LoVo (cell line): ENCODE data around the gene DPYD.

Experiments used
- DNase-seq: peaks from one replicate; pipeline ENCODE4 v3.0.0-alpha.2; 2016; ENCODE audit warnings: low spot score

The DPYD gene

GRCh38 chr1:97906567-97907241 is 14.1 kb downstream of the DPYD start:
- no peak for DNase-seq

- no peak for DNase-seq
Measured at GRCh38 chr1:97905141-97905940, 15.5 kb downstream of the DPYD start.

- DNase-seq = no peak
Measured at GRCh38 chr1:97904534-97904933, 16.3 kb downstream of the DPYD start.

GRCh38 chr1:97903626-97904025 is 17.2 kb downstream of the DPYD start:
- no peak for DNase-seq

- no peak for DNase-seq
Measured at GRCh38 chr1:97902067-97902466, 18.8 kb downstream of the DPYD start.

GRCh38 chr1:97901017-97901658 is 19.7 kb downstream of the DPYD start:
- no peak for DNase-seq

GRCh38 chr1:97898948-97899347 is 21.9 kb downstream of the DPYD start:
- no peak for DNase-seq

GRCh38 chr1:97895278-97895677 is 25.6 kb downstream of the DPYD start:
- no peak for DNase-seq

- no peak for DNase-seq
Measured at GRCh38 chr1:97893844-97894243, 27.0 kb downstream of the DPYD start.

- DNase-seq = no peak
Measured at GRCh38 chr1:97886199-97886598, 34.6 kb downstream of the DPYD start.

- no peak for DNase-seq
Measured at GRCh38 chr1:97883823-97884222, 37.0 kb downstream of the DPYD start.

GRCh38 chr1:97877307-97877706 is 43.5 kb downstream of the DPYD start:
- no peak for DNase-seq

GRCh38 chr1:97875996-97876395 is 44.8 kb downstream of the DPYD start:
- DNase-seq = no peak

GRCh38 chr1:97870589-97870988 is 50.2 kb downstream of the DPYD start:
- DNase-seq = no peak

GRCh38 chr1:97869441-97869840 is 51.4 kb downstream of the DPYD start:
- DNase-seq = no peak

- DNase-seq = no peak
Measured at GRCh38 chr1:97867127-97867526, 53.7 kb downstream of the DPYD start.

GRCh38 chr1:97864615-97865014 is 56.2 kb downstream of the DPYD start:
- no peak for DNase-seq

- DNase-seq = no peak
Measured at GRCh38 chr1:97853221-97853620, 67.6 kb downstream of the DPYD start.

GRCh38 chr1:97849345-97850340 is 71.2 kb downstream of the DPYD start:
- DNase-seq = no peak

- no peak for DNase-seq
Measured at GRCh38 chr1:97845805-97846204, 75.0 kb downstream of the DPYD start.

- no peak for DNase-seq
Measured at GRCh38 chr1:97844552-97845089, 76.2 kb downstream of the DPYD start.

GRCh38 chr1:97841338-97841737 is 79.5 kb downstream of the DPYD start:
- DNase-seq = no peak
